Fibroblast of skin of right biceps (primary cell): ENCODE data around the gene ZNF18.
A peak's percentile ranks its signal among the peaks of the same experiment; 100 is the strongest.
"Not testable (repeated sequence)": the region's sequence is repeated elsewhere in the genome, so short reads cannot be mapped to it uniquely, and the experiment has no call there.

Source experiments
- DNase-seq: peaks from one replicate; pipeline ENCODE4 v3.0.0-alpha.2; 2013

Gene ZNF18

DNA sequence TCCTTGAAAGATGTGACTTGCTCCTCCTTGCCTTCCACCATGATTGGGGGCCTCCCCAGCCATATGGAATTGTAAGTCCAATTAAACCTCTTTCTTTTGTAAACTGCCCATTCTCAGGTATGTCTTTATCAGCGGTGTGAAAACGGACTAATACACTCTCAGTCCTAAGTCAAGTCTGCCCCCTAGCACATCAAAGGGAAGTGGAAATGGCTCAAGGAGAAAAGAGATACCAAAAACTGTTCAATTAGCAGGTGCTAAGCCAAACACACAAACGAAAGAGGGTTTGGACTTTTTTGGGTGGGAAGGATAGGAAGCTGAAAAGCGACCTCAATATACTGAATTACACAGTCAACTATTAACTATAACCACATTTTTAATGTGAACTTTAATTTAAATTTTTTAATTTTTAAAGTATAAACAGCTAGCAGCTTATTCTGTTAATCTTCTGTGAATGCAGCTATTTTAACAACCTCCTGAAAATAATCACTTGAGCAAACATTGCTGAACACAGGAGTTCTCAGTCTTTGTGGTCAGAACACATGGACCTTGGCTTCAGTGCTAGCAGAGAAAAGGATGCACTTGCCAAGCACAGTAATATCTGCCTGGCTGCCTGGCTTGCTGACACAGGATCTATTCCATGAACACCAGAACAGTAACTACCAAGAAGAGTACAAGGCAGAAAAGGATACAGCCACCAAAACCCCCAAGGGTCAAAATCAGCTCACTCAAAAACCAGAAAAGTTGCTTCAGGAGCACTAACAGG lies 10.9 kb downstream of the ZNF18 start:
- no peak for DNase-seq

DNA sequence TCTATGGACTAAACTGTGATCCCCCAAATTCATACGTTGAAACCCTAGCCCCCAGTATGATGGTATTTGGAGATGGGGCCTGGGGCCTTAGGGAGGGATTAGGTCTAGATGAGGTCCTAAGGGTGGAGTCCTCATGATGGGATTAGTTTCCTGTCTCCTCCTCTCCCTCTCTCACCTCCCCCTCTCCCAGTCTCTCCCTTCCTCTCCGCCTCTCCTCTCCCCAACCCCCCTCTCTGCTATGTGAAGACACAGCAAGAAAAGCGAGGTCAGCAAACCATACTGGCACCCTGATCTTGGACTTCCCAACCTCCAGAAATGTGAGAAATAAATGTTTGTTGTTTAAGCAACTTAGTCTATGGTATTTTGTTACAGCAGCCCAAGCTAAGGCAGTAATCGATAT lies 15.4 kb downstream of the ZNF18 start:
- DNase-seq = no peak

DNA sequence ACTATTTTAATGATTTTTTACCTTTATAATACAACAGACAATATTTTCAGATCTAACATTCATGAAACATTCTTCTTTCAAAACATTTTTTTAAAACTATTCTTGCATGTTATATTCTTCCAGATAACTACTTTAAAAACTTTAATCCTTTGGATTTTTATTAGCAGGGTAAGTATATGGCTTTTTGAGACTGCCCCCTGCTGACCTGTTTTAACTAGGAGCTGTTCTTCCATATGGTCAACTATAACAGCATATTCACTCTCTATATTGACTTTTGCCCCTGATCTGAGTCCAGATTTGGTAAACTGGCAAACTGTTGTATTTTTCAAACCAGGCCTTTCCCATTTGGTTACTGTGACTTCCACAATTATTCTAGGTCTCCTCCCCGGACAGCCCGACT lies 16.5 kb downstream of the ZNF18 start:
- DNase-seq = no peak

DNA sequence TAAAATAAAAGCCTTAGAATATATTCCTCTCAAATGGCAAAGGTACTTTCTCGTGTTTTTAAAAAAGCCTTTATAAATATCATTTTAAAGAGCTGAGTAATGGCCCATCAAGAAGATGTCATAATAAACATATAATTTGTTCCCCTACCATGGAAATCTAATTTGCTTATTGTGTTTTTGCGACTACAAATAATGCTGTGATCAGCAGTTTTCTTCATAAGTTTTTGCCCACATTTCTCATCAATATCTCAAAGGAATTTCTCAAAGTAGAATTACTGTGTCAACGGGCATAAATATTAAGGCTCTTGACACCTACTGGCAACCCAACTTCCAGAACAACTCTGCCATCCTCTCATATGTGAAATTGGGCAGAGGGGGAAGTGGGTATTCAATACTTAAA lies 17.5 kb downstream of the ZNF18 start:
- DNase-seq = no peak

DNA sequence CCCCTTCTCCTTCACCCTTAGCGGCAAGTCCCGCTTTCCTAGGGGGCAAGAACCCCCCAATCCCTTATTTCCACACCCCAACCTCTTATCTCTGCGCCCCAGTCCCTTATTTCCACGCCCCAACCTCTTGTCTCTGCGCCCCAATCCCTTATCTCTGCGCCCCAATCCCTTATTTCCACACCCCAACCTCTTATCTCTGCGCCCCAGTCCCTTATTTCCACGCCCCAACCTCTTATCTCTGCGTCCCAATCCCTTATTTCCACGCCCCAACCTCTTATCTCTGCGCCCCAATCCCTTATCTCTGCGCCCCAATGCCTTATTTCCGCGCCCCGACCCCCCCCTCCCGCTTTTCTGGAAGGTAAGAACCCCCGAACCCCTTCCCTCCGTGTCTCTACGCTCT lies 24.5 kb downstream of the ZNF18 start:
- not testable (repeated sequence) for DNase-seq

DNA sequence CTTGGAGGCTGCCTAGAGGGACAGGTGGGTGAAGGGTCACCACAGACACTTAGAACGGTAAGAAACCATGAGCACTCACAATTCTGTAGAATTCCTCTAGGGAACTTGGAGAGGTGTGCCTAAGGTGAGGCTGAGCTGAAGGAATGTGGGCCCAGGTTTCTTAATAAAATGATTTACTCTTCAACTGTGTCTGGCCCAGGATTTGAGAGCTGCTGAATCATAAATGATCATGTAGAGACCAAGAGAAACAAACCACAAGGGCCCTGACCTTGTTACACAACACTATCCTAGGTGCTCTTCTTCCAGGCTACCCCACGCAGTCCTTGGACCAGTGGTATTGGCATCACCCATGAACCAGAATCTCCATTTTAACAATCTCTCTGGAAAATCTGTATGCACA lies 27.7 kb downstream of the ZNF18 start:
- no peak for DNase-seq

DNA sequence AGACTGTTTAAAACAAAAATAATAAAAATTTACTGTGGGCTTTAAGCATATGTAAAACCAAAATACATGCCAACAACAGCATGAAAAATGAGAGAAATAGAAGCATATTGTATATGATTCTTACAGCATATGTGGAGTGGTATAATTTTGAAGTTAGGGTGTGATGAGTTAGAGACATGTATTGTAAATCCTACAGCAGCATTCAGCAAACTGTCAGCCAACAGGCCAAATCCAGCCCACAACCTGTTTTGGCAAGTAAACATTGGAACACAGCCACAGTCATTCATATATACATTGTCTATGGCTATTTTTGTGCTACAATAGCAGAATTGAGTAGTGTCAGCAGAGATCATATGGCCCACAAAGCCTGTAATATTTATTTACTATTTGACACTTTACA lies 42.3 kb downstream of the ZNF18 start:
- DNase-seq = no peak

DNA sequence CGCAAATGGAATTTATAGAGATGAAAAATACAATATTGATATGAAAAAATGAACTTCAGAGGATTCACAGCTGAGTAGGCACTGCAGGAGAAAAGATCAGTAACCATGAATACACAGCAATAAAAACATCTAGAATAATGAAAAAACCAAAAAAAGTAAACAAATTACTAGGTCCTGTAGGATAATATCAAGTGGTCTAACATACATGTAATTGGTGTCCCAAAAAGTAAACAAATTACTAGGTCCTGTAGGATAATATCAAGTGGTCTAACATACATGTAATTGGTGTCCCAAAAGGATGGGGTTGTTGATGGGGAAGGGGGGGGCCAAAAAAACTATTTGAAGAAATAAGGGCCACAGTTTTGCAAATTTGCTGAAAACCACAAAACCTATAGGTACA lies 43.4 kb downstream of the ZNF18 start:
- DNase-seq = no peak

DNA sequence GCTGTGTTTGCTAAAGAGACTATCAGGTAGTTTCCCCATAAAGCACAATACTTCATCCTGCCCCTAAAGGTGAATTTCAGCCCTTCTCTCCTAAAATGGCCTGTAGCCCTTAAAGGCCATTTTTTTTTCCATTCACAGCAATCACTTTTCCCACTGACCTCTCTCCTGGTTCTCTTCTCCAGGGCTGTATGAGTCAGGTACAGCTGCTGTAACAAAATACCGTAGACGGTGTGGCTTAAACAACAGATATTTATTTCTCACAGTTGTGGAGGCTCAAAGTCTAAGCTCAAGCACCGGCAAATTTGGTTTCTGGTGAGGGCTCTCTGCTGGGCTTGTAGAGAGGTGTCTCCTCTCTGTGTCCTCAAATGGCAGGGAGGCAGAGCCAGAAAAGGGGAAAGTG lies 44.7 kb downstream of the ZNF18 start:
- DNase-seq = no peak

DNA sequence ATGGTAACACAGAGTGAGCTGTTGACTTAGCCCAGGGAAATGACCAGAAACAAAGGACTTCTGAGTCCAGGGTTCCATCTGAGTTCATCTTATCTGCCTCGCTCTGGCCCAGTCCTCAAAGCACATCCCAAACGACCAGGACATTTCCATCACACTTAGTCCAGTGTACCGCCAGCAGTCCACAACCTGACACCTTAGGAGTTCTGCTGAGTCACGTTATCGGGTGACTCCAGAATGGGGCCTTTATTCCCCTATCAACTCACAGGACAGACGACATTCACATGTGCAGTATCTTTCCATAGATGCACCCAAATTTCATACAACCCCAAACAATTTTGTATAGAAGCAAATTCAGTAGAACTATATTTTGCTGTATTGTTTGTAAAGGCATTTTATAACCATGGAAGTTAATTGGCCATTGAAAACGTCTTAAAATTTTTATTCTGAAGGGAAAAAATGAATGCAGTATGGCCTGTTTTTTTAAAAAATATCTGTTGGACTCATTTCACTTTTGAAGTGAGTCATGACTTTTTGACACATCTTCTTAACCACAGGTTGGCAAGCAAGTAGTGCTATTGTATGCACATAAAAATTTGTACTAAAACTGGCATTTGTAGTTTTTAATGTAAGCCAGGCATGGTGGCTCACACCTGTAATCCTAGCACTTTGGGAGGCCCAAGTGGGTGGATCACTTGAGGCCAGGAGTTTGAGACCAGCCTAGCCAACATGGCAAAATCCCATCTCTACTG lies 46.3 kb downstream of the ZNF18 start:
- no peak for DNase-seq

DNA sequence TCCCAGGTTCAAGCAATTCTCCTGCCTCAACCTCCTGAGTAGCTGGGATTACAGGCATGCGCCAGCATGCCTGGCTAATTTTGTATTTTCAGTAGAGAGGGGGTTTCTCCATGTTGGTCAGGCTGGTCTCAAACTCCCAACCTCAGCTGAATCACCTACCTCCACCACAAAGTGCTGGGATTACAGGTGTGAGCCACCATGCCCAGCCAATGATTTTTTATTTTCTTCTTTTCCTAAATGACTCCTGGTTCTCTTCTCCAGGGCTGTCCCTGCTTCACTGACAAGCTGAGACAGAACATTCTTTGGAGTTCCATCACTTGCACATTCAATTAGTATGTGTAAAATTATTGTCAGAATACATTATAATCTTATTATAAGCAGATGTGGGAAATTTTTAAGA lies 47.7 kb downstream of the ZNF18 start:
- DNase-seq = not testable (repeated sequence)

DNA sequence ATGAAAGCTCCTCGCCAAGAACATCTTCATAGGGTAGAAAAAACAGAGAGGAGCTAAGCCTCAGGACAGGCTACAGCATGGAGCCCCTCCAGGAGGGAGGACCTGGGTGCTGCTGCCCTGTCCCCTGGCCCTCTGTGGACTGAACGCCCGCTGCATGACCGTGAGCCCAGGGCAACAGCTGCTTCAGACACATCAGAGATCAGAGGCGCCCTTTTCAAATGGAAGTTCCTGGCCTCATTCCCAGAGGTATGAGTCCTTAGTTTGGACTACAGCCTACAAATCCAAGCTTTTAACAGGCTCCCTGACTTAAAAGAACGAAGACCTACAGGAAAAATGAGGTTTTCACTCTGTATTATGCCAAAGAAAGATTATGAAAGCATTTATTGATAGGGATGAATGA lies 48.5 kb downstream of the ZNF18 start:
- peak; percentile 67 for DNase-seq

DNA sequence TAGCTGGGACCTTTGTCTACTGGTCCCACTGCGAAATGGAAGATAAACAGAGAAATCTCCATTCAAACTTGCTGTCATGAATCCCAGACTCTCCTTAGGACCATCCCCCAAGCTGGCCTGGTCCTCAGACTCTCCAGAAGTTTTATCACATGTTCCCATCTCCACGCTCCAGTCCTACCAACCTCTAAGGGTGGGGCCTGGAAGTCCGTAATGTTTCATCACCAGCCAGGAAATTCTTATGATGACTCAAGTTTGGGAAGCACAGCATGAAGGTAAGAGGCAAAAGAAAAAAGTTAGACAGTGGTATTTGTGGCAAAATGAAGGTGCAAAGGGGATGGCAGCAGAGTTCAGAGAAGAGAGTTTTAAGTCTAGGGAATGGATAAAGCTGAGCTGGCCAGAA lies 52.7 kb downstream of the ZNF18 start:
- DNase-seq = peak; percentile 17

DNA sequence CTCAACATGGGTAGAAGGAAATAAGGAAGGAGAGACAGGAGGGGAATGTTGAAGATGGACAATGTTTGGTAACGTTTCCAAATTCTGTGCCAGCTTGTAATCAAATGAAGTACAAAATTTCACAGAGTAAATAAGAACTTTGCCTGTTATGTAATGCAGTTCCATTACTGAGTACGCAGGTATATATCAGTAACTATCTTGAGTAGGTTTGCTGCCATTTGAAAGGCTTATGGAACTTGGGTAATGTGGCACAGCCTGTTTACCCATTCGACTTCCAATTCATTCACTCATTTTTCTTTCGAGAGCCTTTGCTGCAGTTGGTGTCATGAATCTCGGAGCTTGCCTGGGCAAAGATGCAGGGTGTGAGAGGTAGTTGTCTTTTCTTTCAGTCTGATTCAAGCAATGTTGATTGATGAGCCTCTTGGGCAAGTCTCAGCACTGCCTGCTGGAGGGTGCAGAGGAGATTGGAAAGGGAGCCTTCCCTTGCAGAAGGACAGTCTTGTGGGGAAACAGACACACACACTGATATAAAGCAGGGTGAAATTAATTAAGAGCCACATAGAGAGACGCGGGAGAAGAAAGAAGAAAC lies 53.4 kb downstream of the ZNF18 start:
- no peak for DNase-seq

DNA sequence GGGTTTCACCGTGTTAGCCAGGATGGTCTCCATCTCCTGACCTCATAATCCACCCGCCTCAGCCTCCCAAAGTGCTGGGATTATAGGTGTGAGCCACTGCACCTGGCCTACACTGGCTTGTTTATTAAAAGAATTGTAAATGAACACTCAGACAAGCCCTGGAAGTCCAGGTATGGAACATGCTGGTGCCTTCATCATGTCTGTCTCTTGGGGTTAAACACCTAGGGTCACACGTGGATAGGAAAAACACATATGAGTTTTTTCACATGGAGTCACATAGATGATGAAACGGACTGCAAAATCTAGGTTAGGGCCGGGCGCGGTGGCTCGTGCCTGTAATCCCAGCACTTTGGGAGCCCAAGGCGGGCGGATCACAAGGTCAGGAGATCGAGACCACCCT lies 54.2 kb downstream of the ZNF18 start:
- not testable (repeated sequence) for DNase-seq

DNA sequence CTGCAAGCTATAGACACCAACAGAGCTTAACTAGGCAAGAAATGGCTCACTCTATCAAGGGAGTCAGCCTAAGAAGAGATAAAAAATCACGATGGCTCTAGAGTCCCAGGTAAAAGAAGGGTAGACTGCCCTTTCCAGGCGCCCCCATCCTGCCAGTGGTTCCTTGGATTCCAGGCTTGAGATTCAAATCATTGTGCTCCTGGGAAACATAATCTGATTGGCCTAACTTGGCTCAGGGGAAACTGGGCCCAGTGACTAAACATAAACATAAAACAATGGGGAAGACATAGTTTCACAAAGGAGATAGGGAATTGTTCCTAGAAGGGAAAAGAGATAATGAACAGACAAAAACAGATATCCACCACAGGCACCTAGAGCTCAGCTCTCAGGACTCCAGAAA lies 56.4 kb downstream of the ZNF18 start:
- DNase-seq = no peak

DNA sequence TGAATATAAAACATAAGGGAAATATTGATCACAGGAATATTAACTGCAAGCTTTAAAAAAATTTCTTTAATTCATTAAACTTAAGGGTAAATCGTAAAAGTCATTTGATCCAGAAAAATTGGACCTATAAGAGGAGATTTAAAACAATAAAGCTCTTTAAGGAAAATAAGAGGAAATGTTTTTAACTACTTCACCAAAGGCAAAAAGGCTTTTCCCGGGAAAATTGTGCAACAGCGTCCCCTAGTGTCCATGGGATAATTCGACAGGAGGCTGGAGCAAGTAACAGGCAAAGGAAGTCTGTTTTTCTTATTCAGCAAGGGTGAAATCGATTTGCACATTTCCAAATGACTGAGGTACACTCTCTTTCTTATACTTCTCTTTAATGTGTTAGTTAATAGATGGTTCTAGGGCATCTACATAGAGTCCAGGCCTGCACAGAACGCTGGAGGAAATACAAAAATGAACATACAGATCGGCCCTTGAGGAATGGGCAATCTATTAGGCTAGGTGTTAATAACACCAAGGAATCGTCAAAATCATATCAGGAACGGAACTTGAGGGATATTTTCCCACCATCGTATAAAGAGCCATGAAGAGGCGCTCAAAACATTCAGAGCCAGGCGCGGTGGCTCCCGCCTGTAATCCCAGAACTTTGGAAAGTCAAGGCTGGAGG lies 61.4 kb downstream of the ZNF18 start:
- peak; percentile 35 for DNase-seq

DNA sequence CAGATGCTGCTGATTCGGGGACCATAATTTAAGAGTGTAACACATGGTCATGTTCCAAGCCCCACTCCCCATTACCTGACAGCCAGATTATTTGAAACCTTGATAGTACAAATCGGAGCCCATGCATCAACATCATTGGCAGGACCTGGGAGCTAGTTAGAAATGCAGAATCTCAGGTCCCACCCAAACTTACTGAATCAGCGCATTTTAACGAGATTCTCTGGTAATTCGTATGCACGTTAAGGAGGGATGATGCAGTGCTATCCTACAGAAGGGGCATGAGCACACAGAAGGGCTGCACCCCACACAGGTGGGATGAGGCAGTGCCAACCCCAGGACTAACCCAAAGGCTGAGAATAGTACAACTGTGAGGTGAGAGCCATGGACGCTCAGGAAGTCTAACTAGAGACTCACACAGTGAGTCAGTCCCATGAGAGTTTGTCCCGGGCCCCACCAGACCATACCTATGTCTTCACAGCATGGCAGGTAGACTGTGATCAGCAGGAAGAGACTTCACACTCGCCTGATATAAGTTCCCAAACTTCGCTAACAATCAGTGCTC lies 64.9 kb downstream of the ZNF18 start:
- DNase-seq = no peak

DNA sequence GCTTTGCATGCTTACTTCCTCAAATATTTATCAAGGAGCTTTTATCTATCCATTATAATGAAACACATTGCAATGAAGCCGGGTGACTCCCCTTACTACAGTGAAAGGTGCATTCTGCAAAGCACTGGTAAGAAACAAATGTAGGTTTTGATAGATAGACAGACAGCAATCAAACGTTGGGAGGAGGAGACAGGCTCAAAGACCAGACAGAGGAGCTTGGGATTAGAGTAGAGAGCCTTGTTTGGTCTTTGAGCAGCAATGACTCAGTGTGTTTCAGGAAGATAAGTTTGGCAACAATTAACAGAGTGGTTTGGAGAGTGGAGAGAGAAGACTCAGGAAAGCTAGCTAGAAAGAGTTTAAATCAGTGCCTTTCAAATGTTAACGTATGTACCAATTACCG lies 68.8 kb downstream of the ZNF18 start:
- DNase-seq = no peak
